ENCODE results near the gene KCNJ14.
"Not testable (repeated sequence)": the region's sequence is repeated elsewhere in the genome, so short reads cannot be mapped to it uniquely, and the experiment has no call there.

Gene KCNJ14

DNA sequence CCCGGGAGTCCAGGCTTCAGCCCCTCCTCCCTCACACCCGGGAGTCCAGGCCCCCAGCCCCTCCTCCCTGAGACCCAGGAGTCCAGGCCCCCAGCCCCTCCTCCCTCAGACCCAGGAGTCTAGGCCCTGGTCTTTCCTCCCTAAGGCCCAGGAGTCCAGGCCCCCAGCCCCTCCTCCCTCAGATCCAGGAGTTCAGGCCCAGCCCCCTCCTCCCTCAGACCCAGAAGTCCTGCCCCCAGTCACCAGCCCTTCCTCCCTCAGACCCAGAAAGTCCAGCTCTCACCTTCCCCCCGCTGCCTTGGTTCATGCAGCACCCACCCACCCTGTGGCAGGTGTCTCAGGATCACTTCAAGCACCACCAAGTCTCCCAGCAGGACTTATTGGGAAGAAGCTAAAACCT is 27.9 kb downstream of the KCNJ14 start:
- Mint-ChIP-seq H3K4me1 (ENCODE audit: low read depth) (peaks cover 13% of the 10 kb centered on the region), H3K27me3 (ENCODE audit: low read depth) (no peaks in the 10 kb centered on the region), H3K36me3 (ENCODE audit: low read depth) (peaks cover 10% of the 10 kb centered on the region), H3K27ac (peak overlapping the region; percentile 19), H3K9me3 (no peaks in the 10 kb centered on the region), H3K4me3 (no peak overlapping the region)

DNA sequence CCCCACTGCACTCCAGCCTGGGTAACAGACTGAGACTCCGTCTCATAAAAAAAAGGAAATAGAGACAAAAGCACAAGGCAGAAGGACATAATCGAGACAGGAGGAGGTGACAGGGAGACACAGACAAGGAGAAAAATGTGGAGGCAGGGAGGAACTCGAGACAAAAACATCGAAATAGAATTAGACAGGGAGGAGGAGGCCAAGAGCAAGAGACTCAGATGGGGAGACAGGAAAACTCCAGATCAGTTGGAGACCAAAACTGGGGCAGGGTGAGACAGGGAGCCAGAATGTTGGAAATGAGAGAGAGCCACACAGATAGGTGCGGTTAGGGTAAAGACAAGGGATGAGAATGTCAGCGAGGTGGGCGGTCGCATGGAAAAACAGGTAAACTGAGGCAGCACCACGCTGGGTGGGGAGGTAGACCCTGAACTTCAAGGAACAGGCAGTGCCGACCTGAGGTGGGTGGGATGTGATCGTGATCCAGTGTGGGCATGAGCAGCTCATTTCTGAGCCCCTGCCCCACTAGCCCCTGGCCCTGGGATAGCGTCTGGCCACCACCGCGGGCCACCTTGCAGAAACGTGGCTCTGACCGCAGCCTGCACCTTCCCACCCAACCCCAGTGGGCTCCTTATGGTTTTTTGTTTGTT is 29.0 kb downstream of the KCNJ14 start:
- H3K9me3 Mint-ChIP-seq, result no peaks in the 10 kb centered on the region
- H3K4me3 Mint-ChIP-seq, result no peak overlapping the region
- no peaks in the 10 kb centered on the region for H3K27me3 Mint-ChIP-seq (ENCODE audit: low read depth)
- peaks cover 11% of the 10 kb centered on the region for H3K4me1 Mint-ChIP-seq (ENCODE audit: low read depth)
- no peak overlapping the region for H3K27ac Mint-ChIP-seq
- H3K36me3 Mint-ChIP-seq (ENCODE audit: low read depth), result peaks cover 6% of the 10 kb centered on the region

DNA sequence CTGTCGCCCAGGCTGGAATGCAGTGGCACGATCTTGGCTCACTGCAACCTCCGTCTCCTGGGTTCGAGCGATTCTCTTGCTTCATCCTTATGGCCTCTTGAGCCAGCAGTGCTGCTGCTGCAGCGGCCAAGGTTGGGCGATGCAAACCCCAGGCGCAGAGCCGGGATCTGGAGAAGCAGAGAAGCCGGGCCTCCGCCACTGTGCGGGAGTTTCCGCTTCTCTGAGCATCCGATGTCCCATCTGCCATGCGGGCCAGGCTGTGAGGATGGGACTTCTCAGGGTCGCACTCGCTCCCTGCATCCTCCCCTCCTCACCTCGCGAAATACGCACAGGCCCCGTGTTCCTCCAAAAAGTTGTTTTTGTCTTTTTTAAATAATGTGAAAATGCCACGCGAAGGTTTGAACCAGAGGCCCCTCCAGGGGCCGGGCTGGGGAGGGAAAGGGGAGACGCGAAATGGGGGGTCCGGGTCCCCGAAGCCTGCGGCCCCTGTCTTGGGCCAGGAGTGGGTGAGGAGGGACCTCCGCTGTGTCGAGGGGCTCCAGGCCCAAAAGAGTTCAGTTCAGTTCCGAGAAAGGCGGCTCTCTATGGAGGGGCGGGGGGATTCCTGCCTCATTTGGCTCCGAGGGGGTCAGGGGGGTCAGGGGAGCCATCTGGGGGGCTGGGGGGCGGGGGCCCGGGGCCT is 29.7 kb downstream of the KCNJ14 start:
- Mint-ChIP-seq H3K27ac (no peak overlapping the region), H3K27me3 (ENCODE audit: low read depth) (peaks cover 6% of the 10 kb centered on the region), H3K4me3 (no peak overlapping the region), H3K36me3 (ENCODE audit: low read depth) (peaks cover 4% of the 10 kb centered on the region), H3K9me3 (no peaks in the 10 kb centered on the region), H3K4me1 (ENCODE audit: low read depth) (peaks cover 12% of the 10 kb centered on the region)

- H3K36me3 Mint-ChIP-seq (ENCODE audit: low read depth); H3K9me3 Mint-ChIP-seq; H3K4me3 Mint-ChIP-seq; H3K27ac Mint-ChIP-seq: not testable (repeated sequence)
- Mint-ChIP-seq H3K27me3 (ENCODE audit: low read depth) (peaks cover 18% of the 10 kb centered on the region), H3K4me1 (ENCODE audit: low read depth) (peaks cover 13% of the 10 kb centered on the region)
These were observed 31.3 kb downstream of the KCNJ14 start for GRCh38 chr19:48486706-48487105.

DNA sequence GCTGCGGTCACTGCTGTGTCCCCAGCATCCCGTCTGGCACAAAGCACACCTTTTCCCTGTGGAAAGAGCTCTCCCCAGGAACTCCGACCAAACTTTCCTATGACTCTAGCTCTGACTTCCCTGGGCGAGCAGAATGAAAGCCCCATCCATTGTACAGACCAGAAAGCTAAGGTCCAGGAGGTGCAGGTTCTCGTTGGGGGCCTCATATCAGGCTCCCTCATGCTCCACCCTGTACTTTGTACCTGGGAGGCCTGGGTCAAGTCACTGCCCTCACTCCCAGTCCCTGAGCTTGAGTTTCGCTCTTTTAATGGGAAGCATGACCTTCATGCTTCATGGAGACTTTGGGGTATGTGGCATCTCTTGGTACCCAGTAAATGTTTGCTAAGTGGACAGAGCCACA is 32.2 kb downstream of the KCNJ14 start:
- Mint-ChIP-seq H3K4me3 (no peak overlapping the region), H3K9me3 (no peaks in the 10 kb centered on the region), H3K27ac (no peak overlapping the region), H3K36me3 (ENCODE audit: low read depth) (no peaks in the 10 kb centered on the region), H3K27me3 (ENCODE audit: low read depth) (peaks cover 26% of the 10 kb centered on the region), H3K4me1 (ENCODE audit: low read depth) (peaks cover 17% of the 10 kb centered on the region)

DNA sequence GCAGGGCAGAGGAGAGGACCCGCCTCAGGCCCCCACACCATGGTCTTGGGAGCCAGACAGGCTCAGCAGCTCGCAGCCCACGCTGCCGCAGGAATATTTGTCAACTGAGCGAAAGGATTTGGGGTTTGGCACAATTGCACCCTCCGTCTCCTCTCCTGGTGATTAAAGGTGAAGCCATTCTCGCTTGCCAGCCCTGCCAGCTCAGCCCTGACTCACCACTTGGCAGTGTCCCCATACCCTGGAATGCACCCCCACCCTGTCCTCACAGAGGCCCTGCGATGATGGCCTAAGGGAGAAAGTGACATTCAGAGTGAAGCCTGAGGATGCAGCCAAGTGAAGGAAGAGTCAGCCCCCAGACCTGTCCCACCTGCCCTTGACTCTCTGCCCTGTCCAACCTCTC is 32.6 kb downstream of the KCNJ14 start:
- H3K27me3 Mint-ChIP-seq (ENCODE audit: low read depth), result peaks cover 30% of the 10 kb centered on the region
- H3K4me3 Mint-ChIP-seq, result no peak overlapping the region
- H3K36me3 Mint-ChIP-seq (ENCODE audit: low read depth), result peaks cover 2% of the 10 kb centered on the region
- peaks cover 21% of the 10 kb centered on the region for H3K4me1 Mint-ChIP-seq (ENCODE audit: low read depth)
- H3K27ac Mint-ChIP-seq, result no peak overlapping the region
- H3K9me3 Mint-ChIP-seq, result no peaks in the 10 kb centered on the region

GRCh38 chr19:48488478-48488877 is 33.1 kb downstream of the KCNJ14 start:
- not testable (repeated sequence) for H3K9me3 Mint-ChIP-seq; H3K36me3 Mint-ChIP-seq (ENCODE audit: low read depth); H3K4me3 Mint-ChIP-seq; H3K27ac Mint-ChIP-seq
- peaks cover 23% of the 10 kb centered on the region for H3K4me1 Mint-ChIP-seq (ENCODE audit: low read depth)
- H3K27me3 Mint-ChIP-seq (ENCODE audit: low read depth), result peaks cover 31% of the 10 kb centered on the region

DNA sequence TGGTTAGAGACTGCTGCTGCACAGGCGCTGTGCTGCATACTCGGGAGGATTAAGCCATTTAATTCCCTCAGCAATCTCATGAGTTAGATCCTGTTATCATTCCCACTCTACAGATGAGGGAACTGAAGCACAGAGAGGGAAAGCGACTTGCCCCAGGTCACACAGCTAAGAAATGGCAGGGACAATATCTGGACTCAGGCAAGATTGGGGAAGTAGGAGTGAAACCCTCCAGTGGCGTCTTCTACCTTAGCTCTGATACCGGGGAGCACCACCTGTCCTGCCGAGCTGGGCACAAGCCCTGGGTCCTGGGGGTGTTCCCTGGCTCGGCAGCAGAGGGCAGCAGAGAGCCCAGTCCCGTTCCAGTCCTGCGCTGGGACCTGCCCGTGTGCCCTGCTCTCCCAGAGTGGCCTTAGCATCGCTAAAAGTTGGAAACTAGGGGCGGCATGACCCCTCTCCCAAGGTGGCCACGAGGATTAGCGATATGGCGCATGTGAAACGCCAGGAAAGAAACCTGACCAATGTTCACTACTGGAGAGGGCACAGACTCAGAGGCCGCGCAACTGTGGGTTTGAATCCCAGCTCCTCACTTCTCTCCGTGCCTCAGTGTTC is 34.3 kb downstream of the KCNJ14 start:
- H3K4me3 Mint-ChIP-seq, result no peak overlapping the region
- H3K36me3 Mint-ChIP-seq (ENCODE audit: low read depth), result peaks cover 2% of the 10 kb centered on the region
- H3K27me3 Mint-ChIP-seq (ENCODE audit: low read depth), result peaks cover 37% of the 10 kb centered on the region
- H3K4me1 Mint-ChIP-seq (ENCODE audit: low read depth), result peaks cover 24% of the 10 kb centered on the region
- no peak overlapping the region for H3K27ac Mint-ChIP-seq
- H3K9me3 Mint-ChIP-seq, result no peaks in the 10 kb centered on the region

- Mint-ChIP-seq H3K36me3 (ENCODE audit: low read depth) (peaks cover 2% of the 10 kb centered on the region), H3K9me3 (no peaks in the 10 kb centered on the region), H3K27me3 (ENCODE audit: low read depth) (peaks cover 51% of the 10 kb centered on the region), H3K4me3 (peak overlapping the region; percentile 17), H3K4me1 (ENCODE audit: low read depth) (peaks cover 29% of the 10 kb centered on the region), H3K27ac (no peak overlapping the region)
These were observed 35.8 kb downstream of the KCNJ14 start for GRCh38 chr19:48490981-48491792.

GRCh38 chr19:48491793-48492123 is 36.4 kb downstream of the KCNJ14 start:
- Mint-ChIP-seq H3K36me3 (ENCODE audit: low read depth) (peaks cover 2% of the 10 kb centered on the region), H3K27me3 (ENCODE audit: low read depth) (peaks cover 51% of the 10 kb centered on the region), H3K27ac (no peak overlapping the region), H3K9me3 (no peaks in the 10 kb centered on the region), H3K4me3 (peak overlapping the region; percentile 78), H3K4me1 (ENCODE audit: low read depth) (peaks cover 29% of the 10 kb centered on the region)

DNA sequence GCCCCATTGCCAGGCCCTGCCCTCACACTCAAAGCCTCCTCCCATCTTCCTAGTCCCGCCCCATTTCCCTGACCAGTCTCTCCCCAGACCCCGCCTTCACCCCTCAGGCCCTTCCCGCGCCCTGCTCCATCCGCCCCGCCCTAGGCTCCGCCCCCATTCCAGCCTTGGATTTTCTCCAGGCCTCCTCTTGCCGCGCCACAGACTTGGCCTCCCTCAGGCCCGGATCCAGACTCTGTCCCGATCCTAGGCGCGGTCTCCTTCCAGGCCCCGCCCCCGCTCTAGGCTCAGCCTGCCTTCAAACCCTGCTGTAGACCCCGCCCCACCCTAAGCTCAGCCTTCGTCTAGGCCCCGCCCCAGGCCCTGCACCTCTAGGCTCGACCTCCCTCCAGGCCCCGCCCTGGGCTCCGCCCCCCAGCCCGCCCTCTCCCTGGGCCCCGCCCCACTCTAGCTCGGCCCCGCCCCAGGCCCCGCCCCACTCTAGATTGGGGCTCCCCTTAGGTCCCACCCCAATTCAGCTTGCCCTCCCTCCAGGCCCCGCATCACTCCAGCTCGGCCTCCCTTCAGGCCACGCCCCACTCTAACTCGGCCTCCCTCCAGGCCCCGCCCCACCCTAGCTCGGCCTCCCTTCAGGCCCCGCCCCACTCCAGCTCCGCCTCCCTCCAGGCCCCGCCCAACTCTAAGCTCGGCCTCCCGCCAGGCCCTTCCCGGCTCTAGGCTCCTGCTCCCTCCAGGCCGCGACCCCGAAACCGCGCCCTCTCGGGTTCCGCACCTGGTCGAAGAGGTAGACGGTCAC is 37.7 kb downstream of the KCNJ14 start:
- Mint-ChIP-seq H3K27ac (peak overlapping the region; percentile 73), H3K27me3 (ENCODE audit: low read depth) (peaks cover 51% of the 10 kb centered on the region), H3K4me3 (peak overlapping the region; percentile 78), H3K4me1 (ENCODE audit: low read depth) (peaks cover 29% of the 10 kb centered on the region), H3K36me3 (ENCODE audit: low read depth) (peaks cover 2% of the 10 kb centered on the region), H3K9me3 (no peaks in the 10 kb centered on the region)

GRCh38 chr19:48493718-48494401 is 38.5 kb downstream of the KCNJ14 start:
- Mint-ChIP-seq H3K36me3 (ENCODE audit: low read depth) (peaks cover 2% of the 10 kb centered on the region), H3K4me3 (peak overlapping the region; percentile 75), H3K9me3 (no peaks in the 10 kb centered on the region), H3K4me1 (ENCODE audit: low read depth) (peaks cover 29% of the 10 kb centered on the region), H3K27ac (no peak overlapping the region), H3K27me3 (ENCODE audit: low read depth) (peaks cover 51% of the 10 kb centered on the region)

GRCh38 chr19:48495396-48495795 is 40.0 kb downstream of the KCNJ14 start:
- Mint-ChIP-seq H3K27ac (no peak overlapping the region), H3K4me1 (ENCODE audit: low read depth) (peaks cover 26% of the 10 kb centered on the region), H3K27me3 (ENCODE audit: low read depth) (peaks cover 46% of the 10 kb centered on the region), H3K9me3 (no peaks in the 10 kb centered on the region), H3K4me3 (peak overlapping the region; percentile 60), H3K36me3 (ENCODE audit: low read depth) (peaks cover 2% of the 10 kb centered on the region)
